Right lobe of liver (tissue), 6 donors: ENCODE results near the gene CHRNB1. TPM values are rescaled to one million over a fixed set of nuclear protein-coding genes. Genes with fewer than 3 reads are reported as not detected.

Source experiments
- ATAC-seq, 4 donors: fragments of 200-7000 bp; cut with Tn5 transposase; one replicate each; pipeline ENCODE4 v1.9.1; 2020; ENCODE audit warnings: mild to moderate bottlenecking in 4 of 4, moderate library complexity in 4 of 4
- DNase-seq, 3 donors: peaks; one replicate each; pipeline ENCODE4 v3.0.0-alpha.2; 2020
- H3K27ac ChIP-seq, 3 donors: fragments of 200-600 bp; one replicate each; pipeline ENCODE4 v1.8.0; 2022
- H3K27me3 ChIP-seq, 2 donors: fragments of 200-600 bp; one replicate each; pipeline ENCODE4 v1.8.0; 2022
- H3K36me3 ChIP-seq, 4 donors: fragments of 200-600 bp; sonication (generic) in 1 of 4; one replicate each; pipeline versions ENCODE4 v1.5.1 to v1.8.0; 2017 to 2022; ENCODE audit warnings: control low read depth in 1 of 4
- H3K4me1 ChIP-seq, 4 donors: fragments of 200-600 bp; sonication (generic) in 1 of 4; one replicate each; pipeline versions ENCODE4 v1.5.1 to v1.8.0; 2017 to 2022; ENCODE audit warnings: control low read depth in 1 of 4
- H3K4me3 ChIP-seq, 3 donors: fragments of 200-600 bp; one replicate each; pipeline ENCODE4 v1.8.0; 2022
- H3K9me3 ChIP-seq, 4 donors: fragments of 200-600 bp; sonication (generic) in 1 of 4; one replicate each; pipeline versions ENCODE4 v1.5.1 to v1.8.0; 2017 to 2022; ENCODE audit warnings: control low read depth in 1 of 4
- CTCF ChIP-seq, 4 donors: fragments of 200-600 bp in 3 of 4; fragments of 450-650 bp in 1 of 4; IDR thresholded peaks; one replicate each; pipeline versions ENCODE4 v1.5.1 to v1.8.0; 2016 to 2022; ENCODE audit warnings: antibody characterized with exemption in 4 of 4, mild to moderate bottlenecking in 2 of 4
- POLR2A ChIP-seq: fragments of 450-650 bp; IDR thresholded peaks from one replicate; pipeline ENCODE4 v1.6.1; 2017; ENCODE audit warnings: antibody characterized with exemption, mild to moderate bottlenecking
- WGBS: methylation state at CpG from one replicate; pipeline ENCODE4 v1.1.6; 2018; ENCODE audit warnings: low coverage, low lambda C conversion rate; ENCODE audit not compliant: insufficient coverage; ENCODE audit errors: missing lambda C conversion rate; 5-methylcytosine and 5-hydroxymethylcytosine counted together
- intact Hi-C, 2 donors: fragments of 100-400 bp; cut with DNase I; formaldehyde crosslinking; loops; one replicate each; pipeline versions ENCODE4 v1.11.2 to v1.14.1; 2022
- total RNA-seq, 6 experiments: library from RNA; depleted of rRNA in 2 of 6; stranded (reverse); fragments of >200 nt in 2 of 6; fragmentation: NEBNext Ultra II Directional in 3 of 6; extraction: Animal tissue kit (Norgen Biotek cat#: 25700) in 3 of 6; gene quantifications; one replicate each; pipeline versions ENCODE4 v1.1.0 to v1.2.4, GENCODE V29; 2016 to 2023
- donor health status: DM: no; HTN: yes; CAD: no.
- donor health status: DM: no; HTN: no; CAD: no.
- donor health status: DM: no; HTN: no; CAD: no.
- donor health status: DM: no; HTN: yes; CAD: no.
- donor health status: DM: no; HTN: yes; CAD: no.

Gene CHRNB1
- total RNA-seq, 6 experiments from 2014 or later, result 6.0 to 12.3 (median 8.2) TPM

- ATAC-seq, result no peak
- no peaks in the 10 kb centered on the region for H3K27me3 ChIP-seq
- H3K27ac ChIP-seq, result no peak overlapping the region
These were observed 36.0 kb upstream of the CHRNB1 start for GRCh38 chr17:7408863-7409262.

GRCh38 chr17:7409716-7410115 lies 35.1 kb upstream of the CHRNB1 start:
- no peaks in the 10 kb centered on the region for H3K36me3 ChIP-seq
- no peak overlapping the region for H3K4me3 ChIP-seq
- 99% methylated on average over 6 of the region's 6 CpGs for WGBS
- H3K4me1 ChIP-seq, result no peaks in the 10 kb centered on the region
- no peak for DNase-seq
- no peak overlapping the region for H3K27ac ChIP-seq
- TF ChIP-seq POLR2A (no peak), CTCF (IDR thresholded peaks at IDR 0.05) (no peak)
- no peaks in the 10 kb centered on the region for H3K27me3 ChIP-seq
- intact Hi-C loops, result no loop called here
- ATAC-seq, result no peak
- no peaks in the 10 kb centered on the region for H3K9me3 ChIP-seq

More at GRCh38 chr17:7408863-7409262, 36.0 kb upstream of the CHRNB1 start:
- no peak for TF ChIP-seq POLR2A
- TF ChIP-seq CTCF (IDR thresholded peaks at IDR 0.05), result no peak
- no peaks in the 10 kb centered on the region for H3K36me3 ChIP-seq
- H3K4me3 ChIP-seq, result no peak overlapping the region
- H3K4me1 ChIP-seq, result no peaks in the 10 kb centered on the region
- DNase-seq, result no peak
- intact Hi-C loops, result no loop called here
- 91% methylated on average over 5 of the region's 6 CpGs for WGBS
- H3K9me3 ChIP-seq, result no peaks in the 10 kb centered on the region

- intact Hi-C loops, result no loop called here
- Histone ChIP-seq H3K27ac (no peak overlapping the region), H3K27me3 (no peaks in the 10 kb centered on the region), H3K36me3 (no peaks in the 10 kb centered on the region), H3K4me3 (no peak overlapping the region), H3K9me3 (no peaks in the 10 kb centered on the region), H3K4me1 (no peaks in the 10 kb centered on the region)
- WGBS, result 86% methylated on average over 17 of the region's 25 CpGs
- ATAC-seq (no peak), DNase-seq (no peak)
- no peak for TF ChIP-seq POLR2A
These were observed 34.0 kb upstream of the CHRNB1 start for GRCh38 chr17:7410634-7411426.

GRCh38 chr17:7411427-7411750 lies 33.5 kb upstream of the CHRNB1 start:
- DNase-seq (no peak), ATAC-seq (no peak)
- Histone ChIP-seq H3K4me1 (no peaks in the 10 kb centered on the region), H3K36me3 (no peaks in the 10 kb centered on the region), H3K27ac (no peak overlapping the region), H3K27me3 (no peaks in the 10 kb centered on the region), H3K9me3 (no peaks in the 10 kb centered on the region), H3K4me3 (no peak overlapping the region)
- TF ChIP-seq POLR2A, result no peak
- TF ChIP-seq CTCF (IDR thresholded peaks at IDR 0.05), result no peak
- 100% methylated on average over 2 of the region's 8 CpGs for WGBS
- intact Hi-C loops, result no loop called here

- TF ChIP-seq CTCF (IDR thresholded peaks at IDR 0.05) (no peak), POLR2A (no peak)
- Histone ChIP-seq H3K27me3 (no peaks in the 10 kb centered on the region), H3K4me1 (no peaks in the 10 kb centered on the region), H3K27ac (no peak overlapping the region), H3K36me3 (no peaks in the 10 kb centered on the region), H3K9me3 (no peaks in the 10 kb centered on the region), H3K4me3 (no peak overlapping the region)
- DNase-seq (no peak), ATAC-seq (no peak)
- 66% methylated on average over 2 of the region's 6 CpGs for WGBS
- intact Hi-C loops, result no loop called here
These were observed 31.4 kb upstream of the CHRNB1 start for GRCh38 chr17:7413346-7413985.
